CD4-positive, alpha-beta T cell treated with Interleukin-6 for 4 hours (primary cell): ENCODE data around the gene STXBP2.
A peak's percentile ranks its signal among the peaks of the same experiment; 100 is the strongest.

Source experiments
- DNase-seq: peaks from one replicate; pipeline ENCODE4 v3.0.0-alpha.2; 2020; ENCODE audit warnings: mixed read lengths

STXBP2 gene

GRCh38 chr19:7614859-7615741 lies 21.8 kb upstream of the STXBP2 start:
- DNase-seq, result no peak

GRCh38 chr19:7617172-7617571 lies 19.7 kb upstream of the STXBP2 start:
- DNase-seq, result no peak

DNA sequence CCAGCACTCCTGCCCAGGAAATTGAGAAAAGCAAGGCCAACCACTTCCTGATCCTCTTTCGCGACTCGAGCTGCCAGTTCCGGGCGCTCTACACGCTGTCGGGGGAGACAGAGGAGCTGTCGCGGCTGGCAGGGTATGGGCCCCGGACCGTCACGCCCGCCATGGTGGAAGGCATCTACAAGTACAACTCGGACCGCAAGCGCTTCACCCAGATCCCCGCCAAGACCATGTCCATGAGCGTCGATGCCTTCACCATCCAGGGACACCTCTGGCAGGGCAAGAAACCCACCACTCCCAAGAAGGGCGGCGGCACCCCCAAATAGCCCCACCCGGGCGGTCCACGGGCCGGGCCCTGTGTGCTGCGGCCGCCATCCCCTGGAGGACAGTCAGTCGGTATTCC lies 19.2 kb upstream of the STXBP2 start:
- DNase-seq, result no peak

DNA sequence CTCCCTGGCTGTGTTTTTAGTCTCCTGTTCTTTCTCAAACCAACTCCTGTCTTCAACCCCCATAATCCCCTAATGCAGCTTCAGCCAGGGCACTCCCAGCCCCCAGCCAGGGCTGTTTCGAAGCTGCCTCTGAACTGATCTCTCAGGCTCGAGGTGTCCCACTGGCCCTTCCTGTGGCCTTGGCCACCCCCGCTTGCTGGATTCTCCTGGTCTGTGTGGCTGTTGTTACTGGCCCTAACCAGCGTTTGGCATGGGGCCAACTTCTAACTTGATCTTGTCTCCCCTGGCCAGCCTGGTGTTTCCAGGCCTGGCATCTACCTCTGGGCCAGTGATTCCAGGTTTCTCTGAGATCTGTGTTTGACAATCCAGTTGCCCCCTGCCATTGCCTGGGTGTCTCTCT lies 18.6 kb upstream of the STXBP2 start:
- DNase-seq, result no peak

- no peak for DNase-seq
Observed at GRCh38 chr19:7618771-7619510, 18.0 kb upstream of the STXBP2 start.

DNA sequence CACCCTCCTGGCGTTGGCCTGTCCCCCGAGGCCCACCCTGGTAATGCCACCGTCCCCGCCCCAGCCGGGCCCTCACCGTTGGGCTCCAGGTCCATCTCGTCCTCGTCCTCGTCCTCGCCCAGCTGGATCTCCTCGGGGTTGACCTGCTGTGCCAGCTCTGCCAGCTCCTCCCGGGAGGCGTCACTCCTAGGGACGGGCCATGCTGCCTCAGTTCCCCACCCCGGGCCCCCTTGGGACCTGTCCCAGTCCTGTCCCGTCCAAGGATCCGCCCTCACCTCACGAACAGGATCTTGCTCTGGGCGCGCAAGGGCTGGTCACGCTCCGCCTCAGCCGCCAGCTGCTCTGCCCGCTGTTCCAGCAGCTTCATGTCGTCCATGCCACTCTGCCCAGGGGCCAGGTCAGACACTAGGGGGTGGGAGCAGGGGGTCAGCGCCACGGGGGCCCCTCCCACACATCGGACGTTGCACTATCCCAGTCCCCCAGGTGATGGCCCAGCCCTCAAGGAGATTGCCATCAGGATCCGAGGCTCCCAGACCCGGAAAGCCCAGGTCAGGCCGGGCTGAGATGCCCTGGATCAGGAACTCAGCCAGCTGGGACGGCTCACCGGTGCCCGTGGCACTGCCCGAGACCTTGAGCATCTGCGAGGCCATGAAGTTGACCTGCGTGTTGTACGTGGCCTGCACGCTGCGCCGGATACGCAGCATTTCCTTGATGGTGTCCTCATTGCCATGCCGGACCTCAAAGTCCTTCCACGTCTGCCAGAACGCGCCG lies 17.1 kb upstream of the STXBP2 start:
- no peak for DNase-seq

DNA sequence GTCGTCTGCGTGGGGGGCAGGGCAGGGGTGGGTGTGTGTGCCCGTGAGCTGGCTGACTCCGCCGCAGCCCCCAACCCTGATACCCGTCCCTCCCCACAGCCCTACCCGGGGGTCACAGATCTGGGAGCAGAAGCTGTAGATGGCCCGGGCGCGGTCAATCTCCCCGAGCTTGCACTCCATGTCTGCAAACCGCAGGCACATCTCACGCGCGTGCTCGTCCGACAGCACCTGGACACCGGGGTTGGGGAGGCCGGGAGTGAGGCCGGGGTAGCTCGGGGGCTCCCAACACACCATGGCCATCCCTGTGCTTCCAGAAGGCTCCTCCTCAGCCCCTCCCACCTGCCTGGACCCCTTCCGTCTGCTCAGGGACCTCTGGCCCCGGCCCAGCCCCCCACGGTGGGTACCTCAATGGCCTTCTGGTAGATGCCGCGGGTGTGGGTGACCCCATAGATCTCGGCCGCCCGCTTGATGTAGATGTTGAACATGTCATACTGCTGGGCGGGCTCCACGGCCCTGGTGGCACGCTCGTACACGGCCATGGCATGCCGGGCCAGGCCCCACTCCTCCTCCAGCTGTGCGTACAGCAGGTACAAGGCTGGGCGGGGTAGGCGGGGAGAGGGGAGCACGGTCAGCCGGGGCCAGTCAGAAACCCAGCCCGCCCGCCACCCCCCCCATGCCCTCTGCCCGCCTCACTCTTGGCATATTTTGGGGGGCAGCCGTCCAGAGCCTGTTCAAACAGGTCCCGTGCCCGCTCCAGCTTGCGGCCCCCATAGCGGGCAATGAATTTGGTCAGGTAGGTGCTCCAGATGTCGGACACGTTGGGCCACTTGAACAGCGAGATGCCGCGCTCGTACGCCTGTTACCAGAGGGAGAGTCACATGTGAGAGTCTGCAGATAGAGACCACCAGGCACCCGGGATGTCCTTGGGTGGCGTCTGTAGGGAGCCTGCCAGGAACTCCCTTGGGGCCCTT lies 16.2 kb upstream of the STXBP2 start:
- DNase-seq, result no peak

DNA sequence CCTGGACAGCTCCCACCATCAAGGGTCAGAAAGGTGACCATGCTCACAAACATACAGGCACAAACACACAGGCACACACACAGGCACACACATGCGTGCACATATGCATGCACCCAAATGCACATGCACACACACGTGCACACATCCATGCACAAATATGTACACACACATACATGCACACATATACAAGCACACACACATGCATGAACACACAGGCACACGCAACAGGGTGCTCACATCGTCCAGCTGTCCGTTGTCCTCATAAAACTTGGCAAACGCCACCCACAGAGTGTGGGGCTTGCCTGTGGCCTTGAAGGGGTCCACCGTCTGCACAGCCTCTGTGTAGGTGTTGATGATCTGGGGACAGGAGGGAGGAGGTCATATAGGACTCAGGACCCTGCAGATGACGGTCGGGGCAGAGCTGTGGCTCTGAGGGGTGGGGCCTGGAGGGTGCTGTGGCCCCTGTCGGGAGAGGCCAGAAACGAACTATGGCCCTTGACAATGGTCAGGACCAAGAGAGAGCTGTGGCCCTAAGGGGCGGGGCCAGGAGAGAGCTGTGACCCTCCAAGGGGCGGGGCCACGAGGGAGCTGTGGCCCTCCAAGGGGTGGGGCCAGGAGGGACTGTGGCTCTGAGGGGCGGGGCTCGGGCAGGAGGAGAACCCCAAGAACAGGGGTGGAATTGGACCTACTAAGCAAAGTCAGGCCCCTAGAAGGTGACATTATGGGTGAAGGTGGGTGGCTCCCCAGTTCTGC lies 13.8 kb upstream of the STXBP2 start:
- no peak for DNase-seq

DNA sequence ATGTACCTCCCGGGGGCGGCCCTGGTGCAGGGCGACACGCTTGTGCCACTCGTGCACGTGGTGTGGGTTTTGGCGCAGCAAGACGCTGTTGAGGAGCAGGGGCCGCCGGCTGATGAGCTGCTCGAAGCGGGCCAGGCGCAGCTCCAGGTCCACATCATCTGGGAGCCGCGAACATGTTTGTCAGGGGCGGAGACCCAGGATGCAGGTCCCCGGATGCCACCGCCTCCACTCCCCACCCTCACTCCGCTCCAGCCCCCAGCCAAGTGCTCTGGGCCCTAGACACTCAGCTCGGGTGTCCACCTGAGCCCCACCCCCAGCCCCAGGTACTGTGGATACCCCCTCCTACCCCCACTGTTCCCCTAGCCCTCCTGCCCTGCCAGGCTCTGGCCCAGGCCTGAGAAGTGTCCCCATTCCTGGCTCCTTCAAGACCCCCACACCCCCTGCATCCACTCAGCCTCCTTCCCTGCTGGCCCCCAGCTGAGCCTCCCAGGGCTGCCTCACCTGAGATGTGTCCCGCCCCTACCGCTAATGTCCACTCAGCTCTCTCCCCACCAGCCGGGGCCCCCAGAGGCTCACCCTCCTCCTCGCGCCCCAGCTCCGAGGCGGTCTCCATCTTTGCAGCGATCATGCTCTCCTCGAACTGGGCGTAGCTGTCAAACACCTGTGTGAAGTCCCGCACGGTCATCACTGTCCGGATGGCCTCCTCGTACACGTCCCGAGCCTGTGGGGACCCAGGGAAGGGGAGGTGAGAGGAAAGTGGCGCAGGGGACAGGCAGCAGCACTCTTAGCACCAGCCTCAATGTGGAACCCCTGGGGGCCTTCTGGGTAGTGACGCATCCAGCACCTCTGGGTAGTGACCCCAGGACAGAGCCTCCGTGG lies 12.9 kb upstream of the STXBP2 start:
- DNase-seq, result no peak

GRCh38 chr19:7624810-7625209 lies 12.1 kb upstream of the STXBP2 start:
- DNase-seq, result no peak

GRCh38 chr19:7625763-7626372 lies 11.0 kb upstream of the STXBP2 start:
- no peak for DNase-seq

- DNase-seq, result no peak
Observed at GRCh38 chr19:7627166-7627565, 9.7 kb upstream of the STXBP2 start.

GRCh38 chr19:7628589-7629311 lies 8.2 kb upstream of the STXBP2 start:
- no peak for DNase-seq

GRCh38 chr19:7629347-7630054 lies 7.4 kb upstream of the STXBP2 start, which contains the start of the genes PET100 and XAB2:
TSS of gene PET100 (plus strand) at chr19:7629793. CDS start at chr19:7629834, 41 bp downstream.
TSS of gene XAB2 (minus strand) at chr19:7629545. CDS start at chr19:7629527, 18 bp downstream.
- peak; percentile 94 for DNase-seq

GRCh38 chr19:7631577-7631976 lies 5.3 kb upstream of the STXBP2 start:
- DNase-seq, result no peak

DNA sequence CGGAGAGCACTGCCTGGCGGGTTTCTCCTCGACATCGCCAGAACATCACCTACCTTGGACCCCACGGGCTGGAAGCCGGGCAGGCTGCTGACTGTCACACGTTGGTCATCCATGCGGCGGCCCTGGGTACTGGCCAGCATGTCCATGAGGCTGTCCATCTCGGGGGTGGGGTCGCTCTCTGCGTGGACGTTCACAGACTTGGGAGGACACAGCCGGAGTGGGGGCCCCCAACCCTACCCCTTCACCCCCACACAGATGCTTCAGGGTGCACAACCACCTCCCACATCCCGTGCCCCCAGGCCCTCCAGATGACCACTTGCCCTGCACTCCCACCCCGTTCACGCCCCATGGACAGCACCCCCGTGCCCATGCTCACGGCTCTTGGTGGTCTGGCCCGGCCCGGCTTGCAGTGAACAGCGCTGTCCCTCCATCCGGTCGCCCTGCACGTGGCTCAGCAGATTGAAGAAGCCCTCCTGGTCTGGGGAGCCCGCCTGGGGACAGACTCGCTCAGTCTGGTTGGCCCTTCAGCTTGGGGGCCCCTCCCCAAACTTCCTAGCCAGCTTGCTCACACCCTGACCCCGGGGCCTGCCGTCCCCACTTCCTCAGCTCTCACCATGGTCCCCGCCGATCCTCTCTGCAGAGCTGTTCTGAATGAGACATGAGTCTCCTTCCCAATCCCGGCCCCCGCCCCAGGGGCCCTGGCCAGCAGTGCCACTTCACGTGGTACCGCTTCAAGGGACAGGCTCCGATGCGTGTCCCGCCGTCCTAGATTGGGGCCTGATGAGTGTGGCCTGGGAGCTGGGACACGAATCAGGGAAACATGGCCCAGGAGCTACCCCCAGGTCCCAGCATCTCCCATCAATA lies 4.3 kb upstream of the STXBP2 start:
- no peak for DNase-seq

- no peak for DNase-seq
Observed at GRCh38 chr19:7633698-7634097, 3.2 kb upstream of the STXBP2 start, which contains the start of gene PCP2. TSS of gene PCP2 (minus strand) at chr19:7633719. CDS start at chr19:7633457, 262 bp downstream.
